Spleen (tissue), 11 donors: ENCODE results near the gene STN1. TPM values are rescaled to one million over a fixed set of nuclear protein-coding genes. Genes with fewer than 3 reads are reported as not detected.

ENCODE experiments used
- DNase-seq: peaks from one replicate; pipeline ENCODE4 v3.0.0-alpha.2; 2020
- H3K27ac ChIP-seq, 8 donors: fragments of 200-600 bp; sonication (generic) in 7 of 8; 1 replicate in 4 of 8; 2 replicates in 4 of 8; pipeline versions ENCODE4 v1.5.0 to v1.8.0; 2016 to 2021; ENCODE audit warnings: inconsistent platforms in 4 of 8, mild to moderate bottlenecking in 4 of 8, moderate library complexity in 1 of 8
- H3K27me3 ChIP-seq, 7 donors: fragments of 200-600 bp; sonication (generic) in 6 of 7; replicated peaks in 1 of 7; 1 replicate in 4 of 7; 2 replicates in 3 of 7; pipeline versions ENCODE4 v1.5.0 to v1.8.0; 2016 to 2021; ENCODE audit warnings: inconsistent platforms in 3 of 7, mild to moderate bottlenecking in 1 of 7
- H3K36me3 ChIP-seq, 6 donors: fragments of 200-600 bp; sonication (generic) in 5 of 6; 1 replicate in 4 of 6; 2 replicates in 2 of 6; pipeline versions ENCODE4 v1.5.0 to v1.8.0; 2016 to 2021; ENCODE audit warnings: inconsistent platforms in 2 of 6
- H3K4me1 ChIP-seq, 6 donors: fragments of 200-600 bp; sonication (generic) in 5 of 6; 1 replicate in 3 of 6; 2 replicates in 3 of 6; pipeline versions ENCODE4 v1.5.0 to v1.8.0; 2016 to 2021; ENCODE audit warnings: inconsistent platforms in 3 of 6
- H3K4me3 ChIP-seq, 8 donors: fragments of 200-600 bp; sonication (generic) in 7 of 8; 1 replicate in 4 of 8; 2 replicates in 4 of 8; pipeline versions ENCODE4 v1.5.0 to v1.8.0; 2016 to 2021; ENCODE audit warnings: inconsistent platforms in 4 of 8, mild to moderate bottlenecking in 4 of 8, moderate library complexity in 2 of 8
- H3K9me3 ChIP-seq, 8 donors: fragments of 200-600 bp; sonication (generic) in 7 of 8; 1 replicate in 4 of 8; 2 replicates in 4 of 8; pipeline versions ENCODE4 v1.5.0 to v1.8.0; 2016 to 2021; ENCODE audit warnings: inconsistent platforms in 4 of 8
- CTCF ChIP-seq, 11 experiments: fragments of 200-600 bp in 7 of 11; fragments of 450-650 bp in 4 of 11; sonication (generic) in 4 of 11; IDR thresholded peaks in 8 of 11; conservative IDR thresholded peaks in 3 of 11; 1 replicate in 7 of 11; 2 replicates in 4 of 11; pipeline versions ENCODE4 v1.4.0 to v1.8.0; 2016 to 2021; ENCODE audit warnings: antibody characterized with exemption in 11 of 11, inconsistent platforms in 4 of 11, mild to moderate bottlenecking in 1 of 11
- POLR2A ChIP-seq, 3 donors: fragments of 450-650 bp; IDR thresholded peaks; one replicate each; pipeline ENCODE4 v1.5.1; 2017; ENCODE audit warnings: antibody characterized with exemption in 3 of 3, mild to moderate bottlenecking in 1 of 3
- POLR2AphosphoS5 ChIP-seq, 3 donors: sonication (generic); formaldehyde crosslinking; IDR thresholded peaks; one replicate each; pipeline ENCODE4 v1.5.1; 2017; ENCODE audit warnings: antibody characterized with exemption in 3 of 3
- WGBS, 5 donors: extraction: QIAGEN DNeasy Blood & Tissue Kit in 3 of 5; methylation state at CpG; one replicate each; pipeline versions ENCODE4 v1.1.5 to v1.1.7; 2013 to 2018; 5-methylcytosine and 5-hydroxymethylcytosine counted together
- intact Hi-C: fragments of 100-400 bp; cut with DNase I; formaldehyde crosslinking; loops from one replicate; pipeline ENCODE4 v1.15.0; 2023; ENCODE audit warnings: low total_unique reads
- polyA plus RNA-seq, 3 donors: library from polyadenylated mRNA; stranded (reverse); fragments of 200-250 nt; gene quantifications; one replicate each; pipeline ENCODE4 v1.2.1, GENCODE V29; 2013
- total RNA-seq, 7 donors: library from RNA; depleted of rRNA in 3 of 7; stranded (reverse); fragments of >200 nt in 3 of 7; fragmentation: NEBNext Ultra II Directional in 4 of 7; extraction: Animal tissue kit (Norgen Biotek cat#: 25700) in 4 of 7; gene quantifications; one replicate each; pipeline versions ENCODE4 v1.1.0 to v1.2.1, GENCODE V29; 2016 to 2021
- donor health status: healthy with polysubstance abuse.
- donor health status: DM: no; HTN: no; CAD: no; lungs with moderate emphysema.
- donor health status: DM: no; HTN: no; CAD: no.
- donor health status: Bipolar disorder and iron deficiency.
- donor health status: healthy.
- donor health status: DM: no; HTN: no; CAD: no.
- donor health status: DM: yes; HTN: yes; CAD: no.

Gene STN1
- total and polyA plus RNA-seq, 10 donors, result 14.2 to 27.7 (median 22.3) TPM

- Histone ChIP-seq H3K36me3 (no peaks in the 10 kb centered on the region), H3K4me3 (no peak overlapping the region), H3K27ac (no peak overlapping the region), H3K4me1 (no peaks in the 10 kb centered on the region), H3K9me3 (no peaks in the 10 kb centered on the region), H3K27me3 (no peaks in the 10 kb centered on the region)
- TF ChIP-seq POLR2AphosphoS5 (IDR thresholded peaks at IDR 0.05) (no peak), CTCF (IDR thresholded peaks at IDR 0.05 in 8 of 11, conservative IDR thresholded peaks at IDR 0.05 in 3 of 11) (no peak), POLR2A (IDR thresholded peaks at IDR 0.05) (no peak)
- DNase-seq, result no peak
- 78 to 94% (median 89%) methylated on average over 3 of the region's 3 CpGs for WGBS, 5 donors
- intact Hi-C loops, result no loop called here
Observed at GRCh38 chr10:103932971-103933370, 15.0 kb upstream of the STN1 start.

GRCh38 chr10:103932271-103932670 is 14.3 kb upstream of the STN1 start:
- no peak overlapping the region for H3K4me3 ChIP-seq
- no peak overlapping the region for H3K27ac ChIP-seq
- intact Hi-C loops, result no loop called here
- no peaks in the 10 kb centered on the region for H3K9me3 ChIP-seq
- H3K36me3 ChIP-seq, result no peaks in the 10 kb centered on the region
- TF ChIP-seq POLR2AphosphoS5 (IDR thresholded peaks at IDR 0.05), result no peak
- TF ChIP-seq CTCF (IDR thresholded peaks at IDR 0.05 in 8 of 11, conservative IDR thresholded peaks at IDR 0.05 in 3 of 11), result no peak
- no peaks in the 10 kb centered on the region for H3K27me3 ChIP-seq
- H3K4me1 ChIP-seq, result no peaks in the 10 kb centered on the region
- WGBS, 5 donors, result 94 to 97% (median 95%) methylated on average over 7 of the region's 7 CpGs
- DNase-seq, result no peak

- no peak for TF ChIP-seq POLR2AphosphoS5 (IDR thresholded peaks at IDR 0.05)
- TF ChIP-seq CTCF (IDR thresholded peaks at IDR 0.05 in 8 of 11, conservative IDR thresholded peaks at IDR 0.05 in 3 of 11), result no peak
- no peaks in the 10 kb centered on the region for H3K27me3 ChIP-seq
- no peaks in the 10 kb centered on the region for H3K9me3 ChIP-seq
- no peaks in the 10 kb centered on the region for H3K36me3 ChIP-seq
- no peak for DNase-seq
- H3K4me3 ChIP-seq, result no peak overlapping the region
- intact Hi-C loops, result no loop called here
- no peaks in the 10 kb centered on the region for H3K4me1 ChIP-seq
- WGBS, 5 donors, result 96 to 100% (median 99%) methylated on average over 2 of the region's 2 CpGs
- no peak overlapping the region for H3K27ac ChIP-seq
Observed at GRCh38 chr10:103931603-103932002, 13.6 kb upstream of the STN1 start.

GRCh38 chr10:103930881-103931280 is 12.9 kb upstream of the STN1 start:
- TF ChIP-seq CTCF (IDR thresholded peaks at IDR 0.05 in 8 of 11, conservative IDR thresholded peaks at IDR 0.05 in 3 of 11), result no peak
- no peak for TF ChIP-seq POLR2A (IDR thresholded peaks at IDR 0.05)
- TF ChIP-seq POLR2AphosphoS5 (IDR thresholded peaks at IDR 0.05), result no peak
- H3K4me3 ChIP-seq, result no peak overlapping the region
- no peaks in the 10 kb centered on the region for H3K36me3 ChIP-seq
- intact Hi-C loops, result no loop called here
- no peaks in the 10 kb centered on the region for H3K27me3 ChIP-seq
- no peak for DNase-seq
- 91 to 97% (median 96%) methylated on average over 6 of the region's 6 CpGs for WGBS, 5 donors
- no peak overlapping the region for H3K27ac ChIP-seq
- no peaks in the 10 kb centered on the region for H3K4me1 ChIP-seq
- H3K9me3 ChIP-seq, result no peaks in the 10 kb centered on the region
